Activated effector memory CD4-positive, alpha-beta T cell treated with anti-CD3 and anti-CD28 coated beads, Interleukin-2, amount 50 U/mL, for 16 hours (primary cell): ENCODE data around the gene DPF3.
"Not testable (repeated sequence)": the region's sequence is repeated elsewhere in the genome, so short reads cannot be mapped to it uniquely, and the experiment has no call there.

Experiments
- DNase-seq: peaks from one replicate; pipeline ENCODE4 v3.0.0-alpha.2; 2020

DPF3 gene

DNA sequence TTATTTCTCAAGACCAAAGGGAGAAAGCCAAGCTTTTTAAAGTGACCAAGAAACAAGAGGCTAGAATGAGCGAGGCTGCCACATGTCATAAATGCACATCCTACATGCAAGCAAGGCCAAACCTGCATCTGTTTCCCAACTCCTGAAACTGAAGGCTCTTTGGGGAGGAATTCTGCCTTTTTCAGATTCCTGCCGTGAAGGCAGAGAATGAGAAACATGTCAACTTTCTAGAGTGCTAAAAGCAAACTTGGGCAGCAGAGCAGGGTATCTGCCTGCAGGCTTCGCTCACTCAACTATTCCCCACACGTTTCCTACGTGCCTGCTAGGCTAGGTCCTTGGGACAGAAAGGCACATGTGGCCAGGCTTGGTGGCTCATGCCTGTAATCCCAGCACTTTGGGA lies 15.2 kb downstream of the DPF3 start:
- DNase-seq, result no peak

DNA sequence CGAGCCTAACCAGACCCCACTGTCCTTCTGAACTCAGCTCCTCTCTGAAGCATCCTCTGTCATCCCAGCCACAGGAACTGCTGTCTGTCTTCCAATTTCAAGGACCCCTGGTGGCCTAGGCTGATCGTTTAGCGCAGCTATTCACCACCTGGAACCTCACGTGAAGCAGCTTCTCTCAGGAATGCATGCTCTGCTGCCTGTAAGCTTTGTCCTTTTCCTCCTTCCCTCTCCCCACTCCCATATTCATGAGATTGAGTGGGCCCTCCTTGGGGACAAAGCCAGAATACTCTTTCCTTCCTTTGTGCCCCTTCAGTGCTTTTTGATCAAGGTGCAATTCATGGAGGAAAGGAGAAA lies 17.2 kb downstream of the DPF3 start:
- DNase-seq, result no peak

DNA sequence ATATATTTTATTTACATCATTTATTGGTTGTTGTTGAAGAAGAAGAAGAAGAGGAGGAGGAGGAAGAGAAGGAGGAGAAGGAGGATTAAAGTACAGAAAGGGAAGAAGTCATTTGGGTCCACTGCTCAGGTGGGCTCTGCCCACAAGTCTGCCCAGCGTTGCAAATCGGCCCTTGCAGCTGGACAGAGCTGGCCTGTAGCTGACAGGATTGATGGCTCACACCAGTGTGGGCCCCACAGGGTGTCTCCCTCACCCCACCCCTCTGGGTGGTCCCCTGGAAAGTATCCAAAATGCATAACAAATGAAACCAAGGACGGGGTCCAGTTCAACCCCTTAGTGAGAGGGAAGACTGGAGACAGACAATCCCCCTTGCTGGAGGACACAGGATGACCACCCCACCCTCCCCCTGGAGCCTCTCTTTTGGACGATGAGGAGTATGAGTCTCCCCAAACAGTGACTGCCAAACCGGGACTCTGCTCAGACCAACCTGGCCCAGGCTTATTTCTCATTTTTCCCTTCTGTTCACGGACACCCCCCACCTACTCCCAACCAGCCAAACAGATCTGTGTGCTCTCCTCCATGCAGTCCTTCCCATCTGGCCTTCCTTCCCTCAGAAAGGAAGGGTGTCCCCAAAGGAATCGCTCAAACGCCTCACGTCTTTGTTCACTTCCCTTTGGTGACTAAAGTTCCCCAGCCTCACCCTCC lies 17.7 kb downstream of the DPF3 start:
- DNase-seq, result no peak

DNA sequence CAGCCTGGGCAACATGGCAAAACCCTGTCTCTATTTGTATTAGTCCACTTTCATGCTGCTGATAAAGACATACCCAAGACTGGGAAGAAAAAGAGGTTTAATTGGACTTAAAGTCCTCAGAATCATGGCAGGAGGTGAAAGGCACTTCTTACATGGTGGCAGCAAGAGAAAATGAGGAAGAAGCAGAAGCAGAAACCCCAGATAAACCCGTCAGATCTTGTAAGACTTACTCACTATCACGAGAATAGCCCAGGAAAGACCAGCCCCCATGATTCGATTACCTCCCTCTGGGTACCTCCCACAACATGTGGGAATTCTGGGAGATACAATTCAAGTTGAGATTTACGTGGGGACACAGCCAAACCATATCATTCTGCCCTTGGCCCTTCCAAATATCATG lies 23.0 kb downstream of the DPF3 start:
- DNase-seq, result not testable (repeated sequence)

DNA sequence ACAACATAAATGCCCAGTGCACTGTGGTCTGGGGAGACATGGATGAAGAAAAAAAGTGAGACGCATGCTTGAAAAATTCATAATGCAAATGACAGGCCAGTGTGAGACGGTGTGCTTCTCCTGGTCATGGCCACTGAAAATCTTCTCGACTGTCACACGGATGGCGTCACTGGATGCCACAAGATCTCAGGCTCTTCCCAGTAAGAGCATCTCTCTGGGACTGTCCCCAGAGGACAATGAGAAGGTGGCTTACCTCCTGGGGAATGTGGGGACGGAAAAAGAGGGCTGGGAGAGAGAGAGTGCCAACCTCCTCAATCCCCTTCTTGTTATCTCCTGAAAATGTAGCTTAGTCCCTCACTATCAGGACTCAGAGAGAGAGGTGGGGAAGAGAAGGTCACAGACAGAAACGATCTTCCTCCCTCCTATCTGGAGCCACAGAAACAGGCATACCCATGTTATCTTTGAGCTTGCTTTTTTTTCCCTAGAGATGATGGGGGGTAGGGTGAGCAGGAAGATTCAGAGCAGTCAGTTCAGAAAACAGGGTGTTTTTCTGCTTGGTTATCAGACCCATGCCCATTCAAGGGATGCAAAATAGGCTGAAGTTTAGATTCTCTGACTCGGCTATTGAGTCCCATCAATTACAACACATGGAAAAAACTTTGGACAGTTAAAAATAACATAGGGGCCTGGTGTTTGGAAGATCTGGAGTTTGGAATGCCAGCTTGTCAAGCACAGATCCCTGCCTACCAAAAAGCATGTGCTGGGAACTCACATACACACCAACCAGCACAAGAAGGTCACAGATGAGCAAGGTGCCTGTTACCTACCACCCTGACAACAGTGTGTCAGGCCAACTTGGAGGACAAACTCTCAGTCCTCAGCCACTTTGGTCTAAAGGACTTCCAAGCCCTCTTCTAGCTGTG lies 24.2 kb downstream of the DPF3 start:
- DNase-seq, result no peak

DNA sequence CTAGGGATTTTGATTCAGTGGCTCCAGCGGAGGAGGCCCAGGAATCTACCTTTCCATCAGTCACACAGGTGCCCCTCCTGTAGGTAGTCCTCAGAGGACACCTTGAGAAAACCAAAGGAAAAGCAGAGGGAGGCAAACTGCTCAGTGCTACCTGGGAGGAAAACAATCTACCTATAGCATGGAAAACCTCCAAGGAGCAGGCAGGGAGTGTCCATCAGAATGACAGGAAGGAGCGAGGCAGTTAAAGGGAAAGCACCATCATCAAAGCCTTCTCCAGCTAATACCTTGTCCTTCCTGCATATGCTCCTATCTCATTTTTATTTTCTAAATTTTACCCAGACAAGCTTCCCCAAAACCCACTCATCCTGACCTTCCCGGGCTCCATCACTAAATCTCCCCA lies 25.4 kb downstream of the DPF3 start:
- DNase-seq, result no peak

DNA sequence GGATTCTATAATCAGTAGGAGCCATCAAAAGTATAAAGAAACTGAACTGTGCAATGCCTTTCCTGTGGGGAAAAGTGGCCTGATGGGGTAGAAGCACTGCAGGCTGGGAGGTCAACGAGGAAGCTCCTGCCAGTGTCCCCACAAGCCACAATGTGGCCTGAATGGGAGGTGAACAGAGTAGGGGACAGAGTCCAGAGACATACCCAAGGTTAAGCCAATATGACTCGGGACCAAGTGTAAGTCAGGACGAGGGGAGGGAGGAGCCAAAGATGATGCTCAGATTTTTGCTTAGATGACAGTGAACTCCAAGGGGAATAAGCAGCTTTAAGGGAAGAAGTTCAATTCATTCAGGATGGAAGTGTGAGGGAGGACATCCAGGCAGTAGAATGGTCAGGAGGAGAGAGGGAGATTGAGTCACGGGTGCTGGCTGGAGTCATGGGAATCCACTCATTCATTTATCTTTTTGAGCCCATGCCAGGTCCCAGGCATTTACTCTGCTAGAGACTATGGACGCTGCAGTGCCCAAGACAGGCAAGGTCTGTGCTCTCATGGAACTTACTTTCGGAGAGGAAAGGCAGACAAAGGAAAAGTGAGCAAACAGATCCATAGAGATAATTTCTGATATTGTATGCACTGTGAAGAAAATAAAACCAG lies 29.1 kb downstream of the DPF3 start:
- DNase-seq, result no peak

DNA sequence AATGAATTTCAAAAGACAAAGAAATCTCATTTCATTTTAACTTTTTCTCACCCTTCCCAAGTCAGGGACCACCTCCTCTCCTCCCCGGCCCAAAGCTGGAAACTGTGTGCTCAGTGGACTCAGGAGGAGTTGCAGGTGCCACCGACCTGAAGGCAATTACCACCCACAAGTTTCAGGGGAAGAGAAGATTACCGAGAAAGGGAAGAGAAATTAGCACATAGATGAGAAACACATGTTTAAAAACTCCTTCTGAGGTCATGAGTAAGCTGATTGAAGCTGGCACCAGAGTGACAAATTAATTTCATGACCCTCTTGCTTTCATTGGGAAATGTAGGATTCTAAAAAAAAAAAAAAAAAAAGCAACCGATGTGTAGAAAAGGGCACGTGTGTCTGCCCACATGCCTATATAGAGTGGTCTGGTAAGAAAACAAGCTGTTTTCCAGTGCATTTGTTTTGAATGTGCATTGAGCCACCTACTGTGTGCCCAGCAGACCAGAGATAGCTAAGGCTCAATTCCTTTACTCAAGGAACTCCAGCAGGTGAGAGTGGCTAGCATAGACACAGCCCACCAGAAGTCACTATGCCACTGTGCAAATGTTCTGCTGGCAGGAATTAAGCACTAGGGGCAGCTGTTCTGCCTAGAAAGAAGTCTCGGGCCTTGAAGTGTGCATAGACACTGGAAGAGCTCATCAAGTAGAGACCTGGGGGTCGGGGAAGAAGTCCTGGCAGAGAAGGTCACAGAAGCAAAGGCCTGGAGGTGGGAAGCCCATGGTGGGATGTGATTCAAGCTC lies 30.5 kb downstream of the DPF3 start:
- no peak for DNase-seq

DNA sequence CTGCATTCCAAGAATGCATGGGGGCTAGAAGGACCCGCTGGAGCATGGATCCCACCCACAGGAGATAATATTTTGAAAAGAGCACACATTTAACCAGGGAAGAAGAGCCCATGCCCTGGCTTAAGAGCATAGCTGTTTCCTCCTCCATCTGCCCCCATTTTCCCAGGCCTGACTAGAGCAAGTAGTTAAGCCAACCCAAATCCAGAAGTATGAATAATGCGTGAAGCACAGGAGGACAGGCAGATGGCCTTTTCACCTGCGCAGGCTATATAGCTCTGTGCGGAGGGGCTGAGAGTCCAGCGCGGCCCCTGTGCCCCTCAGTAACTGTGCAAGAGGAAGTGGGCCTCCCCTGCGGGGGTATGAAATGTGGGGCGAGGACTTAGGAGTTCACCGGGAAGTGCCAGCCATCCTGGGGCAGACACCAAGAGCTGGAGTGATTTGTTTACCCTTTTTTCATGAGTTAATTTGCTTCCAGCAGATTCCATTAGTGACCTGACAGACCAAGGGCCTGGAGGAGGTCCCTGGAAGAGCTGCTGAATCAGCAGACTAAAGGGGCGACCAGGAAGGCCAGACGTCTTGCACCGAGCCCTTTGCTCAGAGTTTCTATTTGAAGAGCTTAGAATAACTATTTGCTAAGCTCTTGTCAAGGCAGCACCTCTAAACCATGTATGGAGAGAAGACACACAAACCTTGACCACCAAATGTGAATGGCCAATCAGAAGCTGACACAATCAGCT lies 37.2 kb downstream of the DPF3 start:
- DNase-seq, result no peak

DNA sequence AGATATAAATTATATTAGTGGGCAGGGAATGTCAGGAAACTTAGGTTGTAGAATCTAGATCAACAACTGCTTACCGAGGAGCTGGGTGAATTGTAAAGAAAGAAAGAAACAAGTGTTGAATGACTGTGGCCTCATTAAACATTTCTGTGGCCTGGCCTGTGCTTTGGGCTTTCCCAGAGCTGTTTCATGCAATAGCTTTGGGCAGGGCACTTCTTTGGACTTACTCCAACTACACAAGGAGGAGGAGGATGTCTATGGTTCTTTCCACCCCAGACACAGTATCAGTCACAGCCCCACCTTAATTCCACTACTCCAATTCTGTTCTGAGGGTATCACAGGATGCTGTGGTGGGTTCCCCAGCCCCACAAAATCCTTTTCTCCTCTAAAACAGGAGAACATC lies 38.0 kb downstream of the DPF3 start:
- DNase-seq, result no peak

DNA sequence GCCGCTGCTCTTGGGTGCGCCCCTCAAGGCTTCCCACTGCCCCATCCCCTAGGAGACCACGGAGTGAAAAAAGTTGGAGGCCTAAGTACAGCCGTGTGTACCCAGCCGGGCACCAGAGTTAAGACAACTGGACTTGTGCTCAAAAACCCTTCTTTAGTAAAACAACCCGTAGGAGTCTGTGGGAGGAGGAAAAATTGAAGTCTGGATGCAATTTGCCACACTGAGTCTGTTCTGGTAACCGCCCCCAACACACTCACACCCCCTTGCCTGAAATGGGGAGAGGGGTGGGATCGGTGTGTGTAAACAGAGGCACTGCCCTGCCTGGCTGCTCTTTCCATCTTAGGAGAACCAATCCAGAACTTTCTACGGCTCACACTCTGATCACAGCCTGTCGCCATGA lies 41.7 kb downstream of the DPF3 start:
- no peak for DNase-seq

DNA sequence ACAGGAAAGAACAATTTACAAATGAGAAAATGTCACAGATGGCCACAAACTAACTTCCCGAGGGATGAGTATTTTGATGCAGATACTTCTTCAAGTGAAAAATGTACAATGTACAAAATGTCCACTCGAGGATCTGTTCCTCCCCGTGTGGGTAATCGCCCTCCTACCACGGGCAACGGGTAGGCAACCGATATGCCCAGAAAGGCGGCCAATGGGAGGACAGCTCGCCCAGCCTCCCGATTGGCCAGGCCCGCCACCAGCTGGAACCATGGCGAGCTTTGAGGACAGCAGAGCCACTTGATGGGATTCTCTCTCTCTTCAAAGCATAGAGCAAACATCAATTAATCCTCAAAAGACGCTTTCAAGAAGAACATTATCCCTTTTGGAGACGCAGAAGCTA lies 42.3 kb downstream of the DPF3 start:
- no peak for DNase-seq

DNA sequence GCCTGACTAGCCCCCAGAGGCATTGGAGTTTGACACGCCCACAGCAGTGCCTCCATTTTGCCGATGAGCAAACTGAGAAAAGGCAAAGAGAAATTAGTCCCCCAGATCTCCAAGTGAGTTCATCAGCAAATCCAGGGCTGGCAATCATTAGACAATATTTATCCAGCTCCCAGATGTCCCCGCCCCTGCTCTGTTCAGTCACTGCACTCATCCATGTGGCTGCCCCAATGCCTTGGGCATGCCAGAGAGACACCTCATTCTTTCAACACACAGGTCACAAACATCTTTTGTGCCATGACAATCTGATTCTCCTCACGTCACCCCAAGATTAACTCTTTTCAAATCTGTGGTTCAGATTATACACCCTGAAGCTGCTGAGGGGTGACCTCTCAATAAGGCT lies 43.5 kb downstream of the DPF3 start:
- DNase-seq, result no peak

DNA sequence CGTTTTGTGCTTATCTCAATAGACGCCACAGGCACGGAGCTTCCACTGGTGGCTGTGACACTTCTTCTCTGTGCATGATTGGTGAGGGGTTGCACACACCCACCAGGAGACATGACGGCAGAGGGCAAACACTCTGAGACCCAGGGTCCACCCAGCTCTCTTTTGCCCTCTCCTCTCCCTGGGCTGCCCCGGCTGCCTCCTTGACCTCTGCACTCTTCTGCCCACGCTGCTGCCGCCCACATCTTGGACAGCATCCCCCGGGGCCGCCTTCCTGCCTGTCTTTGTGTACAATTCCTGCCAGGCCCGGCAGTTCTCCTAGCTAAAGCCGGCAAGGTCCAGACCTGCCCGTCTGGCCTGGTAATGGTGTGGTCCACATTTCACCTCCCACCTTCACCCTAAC lies 44.7 kb downstream of the DPF3 start:
- no peak for DNase-seq

DNA sequence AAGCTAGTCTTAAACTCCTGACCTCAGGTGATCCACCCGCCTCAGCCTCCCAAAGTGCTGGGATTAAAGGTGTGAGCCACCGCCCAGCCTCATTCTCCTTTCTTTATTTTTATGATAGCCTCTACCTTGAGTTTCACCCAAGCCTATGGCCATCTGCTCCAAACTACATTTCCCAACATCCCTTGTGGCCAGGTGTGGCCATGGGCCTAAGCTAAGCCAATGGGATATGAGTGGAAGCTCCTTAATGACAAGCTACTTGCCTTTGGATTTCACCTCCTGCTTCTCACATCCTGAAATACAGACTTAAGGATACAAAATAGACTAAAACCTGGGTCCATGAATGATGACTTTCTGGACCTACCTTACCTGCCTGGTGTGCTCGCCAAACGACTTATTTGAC lies 46.2 kb downstream of the DPF3 start:
- no peak for DNase-seq

DNA sequence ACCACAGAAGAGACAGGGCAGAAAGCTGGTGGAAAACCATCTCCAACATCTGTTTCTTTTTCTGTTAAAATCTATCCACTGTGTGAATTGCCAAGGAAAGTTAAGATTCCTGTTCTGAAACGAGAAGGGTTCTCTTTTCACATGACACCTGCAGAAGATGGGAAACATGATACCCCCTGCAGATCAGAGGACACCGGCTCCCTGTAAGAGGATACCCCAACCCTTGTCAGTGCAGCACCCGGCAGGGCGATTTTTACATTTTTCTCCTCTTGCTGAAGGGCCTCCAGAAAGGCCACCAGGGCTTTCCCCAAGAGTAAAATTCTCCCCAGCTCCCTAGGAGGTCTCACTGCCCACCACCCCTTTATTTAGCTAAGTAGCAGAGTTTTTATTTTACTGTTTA lies 48.2 kb downstream of the DPF3 start:
- DNase-seq, result no peak

DNA sequence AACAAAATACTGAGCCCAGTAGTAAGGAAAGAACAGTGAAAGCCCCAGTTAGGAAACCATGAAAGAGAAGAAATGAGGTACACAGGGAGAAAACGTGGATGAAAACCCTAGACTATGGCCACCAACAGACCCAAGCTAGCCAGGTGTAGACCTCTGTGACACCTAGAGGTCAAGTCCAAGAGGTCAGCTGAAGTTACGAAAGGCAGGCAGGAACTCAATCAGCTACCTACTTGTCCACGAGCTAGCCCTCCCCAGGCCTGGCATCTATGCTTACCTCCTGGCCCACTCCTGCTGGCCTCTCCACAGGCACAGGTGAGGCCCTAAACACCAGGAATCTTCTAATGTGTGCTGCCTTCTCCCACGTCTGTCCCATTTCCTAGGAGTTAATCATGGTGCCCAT lies 48.7 kb downstream of the DPF3 start:
- DNase-seq, result no peak

DNA sequence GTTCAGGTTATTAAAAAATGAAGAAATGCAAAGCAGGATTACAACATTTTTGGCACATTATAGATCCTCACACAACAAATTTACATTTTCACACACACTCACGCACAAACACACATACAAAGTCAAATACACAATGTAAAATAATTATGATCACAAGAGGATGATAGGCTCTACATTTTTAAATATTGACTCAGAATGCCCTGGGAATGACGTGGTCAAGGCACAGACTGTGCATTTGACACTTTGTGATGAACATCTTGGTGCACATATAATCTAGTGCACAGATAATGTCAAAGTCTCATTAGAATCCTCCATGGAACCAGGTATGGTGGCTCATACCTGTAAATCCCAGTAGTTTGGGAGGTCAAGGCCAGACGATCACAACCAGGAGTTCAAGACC lies 49.4 kb downstream of the DPF3 start:
- DNase-seq, result no peak

DNA sequence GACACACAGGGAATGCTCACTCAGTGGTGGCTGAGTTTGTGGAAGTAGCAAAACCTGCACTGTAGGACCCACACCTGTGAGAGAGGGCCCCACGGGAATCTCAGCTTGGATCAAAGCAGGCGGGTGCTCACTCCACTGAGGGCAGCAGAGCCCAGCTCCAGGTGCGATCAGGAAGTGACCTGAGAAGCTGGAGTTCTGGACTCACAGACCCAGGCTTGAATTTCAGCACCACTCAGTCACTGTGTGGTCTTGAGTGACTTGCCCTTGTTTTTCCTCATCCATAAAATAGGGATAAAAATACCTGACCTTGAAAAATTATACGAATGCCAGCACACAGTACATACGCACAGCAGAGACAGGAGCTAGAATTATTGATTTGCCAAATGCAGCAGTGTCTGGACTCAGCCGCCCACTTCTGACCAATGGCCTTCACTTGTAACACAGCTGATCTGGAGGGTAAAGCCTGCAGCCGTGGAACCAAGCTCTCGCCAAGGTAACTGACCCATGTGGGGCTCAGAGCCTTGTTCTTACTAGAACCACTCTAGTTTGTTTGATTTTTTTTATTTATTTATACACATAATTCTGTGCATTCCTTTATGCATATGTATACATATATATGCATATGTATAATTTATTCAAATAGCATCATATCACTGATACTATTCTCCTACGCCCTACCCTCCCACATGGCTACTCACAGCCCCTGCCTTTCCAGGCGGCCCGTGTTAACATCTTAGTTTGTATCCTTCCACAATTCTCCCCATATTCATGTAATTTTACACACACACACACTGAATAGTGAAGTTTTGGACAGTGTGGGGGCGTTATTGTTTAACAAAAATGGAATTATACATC lies 53.9 kb downstream of the DPF3 start:
- no peak for DNase-seq

DNA sequence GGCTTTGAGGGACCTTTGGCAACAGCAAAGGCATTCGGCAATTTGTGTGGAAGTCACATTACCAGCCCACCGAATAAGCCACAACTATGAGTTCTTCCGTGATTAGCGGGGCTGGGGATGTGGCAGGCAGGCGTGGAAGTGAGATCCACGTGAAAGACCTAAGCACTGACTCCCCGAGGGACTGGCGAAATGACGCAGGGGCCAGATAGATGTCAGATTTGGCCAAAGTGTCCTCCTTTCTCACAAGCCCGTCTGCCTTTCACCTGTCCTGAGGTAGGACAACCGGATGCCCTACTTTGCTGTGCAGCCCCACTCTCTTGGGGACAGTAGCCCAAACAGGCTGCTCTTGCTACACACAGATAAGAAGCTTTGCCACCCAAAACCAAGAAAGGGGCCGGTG lies 54.5 kb downstream of the DPF3 start:
- DNase-seq, result no peak

DNA sequence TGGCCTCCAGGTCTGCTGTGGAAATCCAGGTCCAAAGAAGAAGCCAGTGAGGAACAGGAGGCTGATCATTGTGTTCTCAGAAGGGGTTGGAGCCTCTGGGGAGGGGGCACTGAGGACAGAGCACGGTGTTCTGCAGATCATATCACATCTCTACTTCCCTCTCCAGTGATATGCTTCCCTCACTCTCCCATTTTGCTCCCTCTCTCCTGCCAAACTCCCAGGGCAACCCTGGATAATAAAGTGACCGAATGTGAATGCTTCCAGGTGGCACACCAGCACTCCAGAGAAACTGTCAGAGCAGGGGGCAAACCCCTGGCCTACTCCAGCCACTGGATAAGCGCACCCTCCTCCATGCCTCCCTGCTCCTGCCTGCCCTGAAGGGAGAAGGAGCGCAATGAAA lies 57.8 kb downstream of the DPF3 start:
- no peak for DNase-seq

DNA sequence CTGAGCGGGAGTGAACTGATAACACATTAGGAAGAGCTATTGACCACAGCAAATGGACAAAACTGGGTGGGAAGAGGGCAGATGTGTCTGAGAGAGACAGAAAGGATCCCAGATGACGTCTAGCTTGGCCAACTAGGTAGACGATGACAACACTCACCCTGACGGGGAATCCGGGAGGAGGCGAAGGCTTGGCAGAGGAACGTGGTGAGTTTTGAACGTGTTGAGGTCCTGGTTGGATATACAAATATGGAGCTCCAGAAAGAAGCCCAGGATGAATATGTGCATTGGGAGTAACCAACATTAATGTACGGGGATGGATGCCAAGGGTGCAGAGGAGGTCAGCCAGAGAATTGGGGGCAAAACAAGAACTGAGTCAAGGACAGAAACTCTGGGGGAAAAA lies 60.7 kb downstream of the DPF3 start:
- DNase-seq, result no peak
